ENCODE results near the gene ARHGAP35. TPM values are rescaled to one million over a fixed set of nuclear protein-coding genes. Genes with fewer than 3 reads are reported as not detected.
A peak's percentile ranks its signal among the peaks of the same experiment; 100 is the strongest.

The ARHGAP35 gene
- total RNA-seq: 10 to 100 TPM; 59.1 to 76.5 TPM

DNA sequence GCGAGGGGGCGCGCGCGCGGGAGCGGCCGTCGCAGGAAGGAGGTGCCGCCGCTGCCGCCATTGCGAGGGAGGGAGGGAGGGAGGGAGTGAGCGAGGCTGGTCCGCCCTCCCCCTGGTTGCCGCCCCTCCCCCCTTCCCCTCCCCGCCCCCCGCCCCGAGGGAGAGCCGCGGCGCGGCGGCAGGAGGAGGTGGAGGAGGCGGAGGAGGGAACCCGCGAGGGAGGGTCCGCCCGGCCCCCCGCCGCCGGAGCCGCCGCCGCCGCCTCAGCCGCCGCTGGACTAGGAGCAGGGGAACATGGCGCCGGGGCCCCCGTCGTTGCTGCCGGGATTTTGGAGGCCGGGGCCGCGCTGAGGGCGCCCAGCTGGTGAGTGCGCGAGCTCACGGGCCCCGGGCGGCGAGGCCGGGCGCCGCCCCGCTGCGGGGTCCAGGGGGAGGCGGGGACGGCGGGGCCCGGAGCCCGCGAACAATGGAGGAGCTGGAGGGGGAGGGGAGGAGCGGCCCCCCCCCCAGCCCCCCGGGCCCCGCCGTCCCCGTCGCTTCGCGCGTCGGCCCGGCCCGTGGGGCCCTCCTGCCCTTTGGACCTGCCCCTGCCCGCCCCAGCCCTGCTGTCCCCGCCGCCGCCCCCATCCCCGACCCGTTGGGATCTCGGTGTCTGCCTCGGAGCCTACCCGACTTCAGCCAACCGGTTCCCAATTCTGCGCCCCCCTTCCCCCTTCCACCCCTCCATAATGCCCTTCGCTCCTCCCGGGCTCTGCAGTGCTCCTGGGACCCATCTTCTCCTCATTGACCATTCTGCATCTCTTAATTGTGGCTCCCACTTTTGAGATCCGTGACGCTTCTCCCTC, at the start of gene ARHGAP35:
ARHGAP35 (plus strand) TSS at position 152 of the 845 bp plus-strand sequence. CDS start 57,679 bp downstream, outside the sequence.
- H3K36me3 ChIP-seq: no peaks in the 10 kb centered on the region
- H3K27ac ChIP-seq: peak within 1 kb of the TSS; percentile 98 to 99
- H3K27me3 ChIP-seq: no peaks in the 10 kb centered on the region
- TF ChIP-seq, protein P1, sequence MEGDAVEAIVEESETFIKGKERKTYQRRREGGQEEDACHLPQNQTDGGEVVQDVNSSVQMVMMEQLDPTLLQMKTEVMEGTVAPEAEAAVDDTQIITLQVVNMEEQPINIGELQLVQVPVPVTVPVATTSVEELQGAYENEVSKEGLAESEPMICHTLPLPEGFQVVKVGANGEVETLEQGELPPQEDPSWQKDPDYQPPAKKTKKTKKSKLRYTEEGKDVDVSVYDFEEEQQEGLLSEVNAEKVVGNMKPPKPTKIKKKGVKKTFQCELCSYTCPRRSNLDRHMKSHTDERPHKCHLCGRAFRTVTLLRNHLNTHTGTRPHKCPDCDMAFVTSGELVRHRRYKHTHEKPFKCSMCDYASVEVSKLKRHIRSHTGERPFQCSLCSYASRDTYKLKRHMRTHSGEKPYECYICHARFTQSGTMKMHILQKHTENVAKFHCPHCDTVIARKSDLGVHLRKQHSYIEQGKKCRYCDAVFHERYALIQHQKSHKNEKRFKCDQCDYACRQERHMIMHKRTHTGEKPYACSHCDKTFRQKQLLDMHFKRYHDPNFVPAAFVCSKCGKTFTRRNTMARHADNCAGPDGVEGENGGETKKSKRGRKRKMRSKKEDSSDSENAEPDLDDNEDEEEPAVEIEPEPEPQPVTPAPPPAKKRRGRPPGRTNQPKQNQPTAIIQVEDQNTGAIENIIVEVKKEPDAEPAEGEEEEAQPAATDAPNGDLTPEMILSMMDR (IDR thresholded peaks at IDR 0.05): no peak
- DNase-seq (ENCODE audit: low spot score): no peak
- peak within 1 kb of the TSS; percentile 66 to 87 for H3K4me3 ChIP-seq
- no peaks in the 10 kb centered on the region for H3K9me3 ChIP-seq
- H3K4me1 ChIP-seq: peaks cover 0 to 67% of the 10 kb centered on the region in 2 donors

GRCh38 chr19:46812977-46813838, 47.6 kb upstream of the ARHGAP35 start:
- Histone ChIP-seq H3K4me1 (peaks cover 3 to 18% of the 10 kb centered on the region in 2 donors), H3K4me3 (no peak overlapping the region), H3K27ac (peak overlapping the region; percentile 40 to 55), H3K27me3 (no peaks in the 10 kb centered on the region), H3K9me3 (no peaks in the 10 kb centered on the region), H3K36me3 (no peaks in the 10 kb centered on the region)
- TF ChIP-seq, protein P1 (IDR thresholded peaks at IDR 0.05): no peak
- DNase-seq (ENCODE audit: low spot score): no peak

- Histone ChIP-seq H3K4me3 (no peak overlapping the region), H3K27ac (peak overlapping the region; percentile 40 to 55), H3K4me1 (peaks cover 3 to 18% of the 10 kb centered on the region in 2 donors), H3K9me3 (no peaks in the 10 kb centered on the region), H3K27me3 (no peaks in the 10 kb centered on the region), H3K36me3 (no peaks in the 10 kb centered on the region)
- peak; percentile 69 for DNase-seq (ENCODE audit: low spot score)
- TF ChIP-seq, protein P1 (IDR thresholded peaks at IDR 0.05): no peak
Measured at GRCh38 chr19:46813839-46814358, 46.9 kb upstream of the ARHGAP35 start.

- Histone ChIP-seq H3K36me3 (no peaks in the 10 kb centered on the region), H3K4me3 (no peak overlapping the region), H3K27ac (no peak overlapping the region), H3K27me3 (no peaks in the 10 kb centered on the region), H3K9me3 (no peaks in the 10 kb centered on the region), H3K4me1 (peaks cover 3 to 19% of the 10 kb centered on the region in 2 donors)
- DNase-seq (ENCODE audit: low spot score): no peak
- TF ChIP-seq, protein P1 (IDR thresholded peaks at IDR 0.05): no peak
Measured at GRCh38 chr19:46815833-46816627, 44.8 kb upstream of the ARHGAP35 start.

DNA sequence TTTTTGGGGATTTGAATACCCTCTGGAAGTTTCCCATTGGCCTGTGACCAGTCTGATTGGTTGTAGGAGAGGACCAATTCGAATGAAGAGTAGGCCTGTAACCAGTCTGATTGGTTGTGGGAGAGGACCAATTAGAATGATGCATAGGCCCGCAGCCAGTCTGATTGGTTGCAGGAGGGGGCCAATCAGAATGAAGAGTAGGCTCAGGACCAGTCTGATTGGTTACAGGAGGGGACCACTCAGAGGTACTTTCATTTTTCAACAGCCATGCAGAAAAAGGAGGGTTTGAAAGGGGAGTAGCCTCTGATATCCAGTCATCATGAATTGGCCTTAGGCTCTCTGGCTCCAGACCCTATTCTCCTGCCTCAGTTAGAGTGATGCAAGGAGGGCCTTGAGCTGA, 42.0 kb upstream of the ARHGAP35 start:
- H3K27me3 ChIP-seq: no peaks in the 10 kb centered on the region
- no peak overlapping the region for H3K4me3 ChIP-seq
- H3K36me3 ChIP-seq: no peaks in the 10 kb centered on the region
- no peak for DNase-seq (ENCODE audit: low spot score)
- no peaks in the 10 kb centered on the region for H3K9me3 ChIP-seq
- no peak overlapping the region for H3K27ac ChIP-seq
- H3K4me1 ChIP-seq: peaks cover 1 to 11% of the 10 kb centered on the region in 2 donors
- TF ChIP-seq, protein P1 (IDR thresholded peaks at IDR 0.05): no peak

Data from right atrium auricular region (tissue), 2 donors.